PC-3 (cell line): ENCODE data around the gene PDZD7. TPM values are rescaled to one million over a fixed set of nuclear protein-coding genes. Genes with fewer than 3 reads are reported as not detected.
A peak's percentile ranks its signal among the peaks of the same experiment; 100 is the strongest.

Experiments
- ATAC-seq: fragments of 200-7000 bp; cut with Tn5 transposase; 2 replicates; pipeline ENCODE4 v1.9.1; 2020; ENCODE audit warnings: mild to moderate bottlenecking, moderate library complexity
- BruUV-seq: library from RNA; stranded (reverse); fragments of 400-500 nt; replicated peaks from 2 replicates; lab custom pipeline; 2021; lab: Mats Ljungman, UMichigan
- CTCF ChIA-PET: fragments of 300-600 bp; sonication (Branson Sonifier 250); formaldehyde crosslinking; loops from one replicate; lab custom pipeline; 2022; ENCODE audit warnings: antibody characterized with exemption; lab: Charles Lee
- POLR2A ChIA-PET: fragments of 300-600 bp; sonication (Branson Sonifier 250); formaldehyde crosslinking; loops from one replicate; lab custom pipeline; 2022; ENCODE audit warnings: antibody characterized with exemption; ENCODE audit not compliant: unreplicated experiment; lab: Charles Lee
- DNase-seq: peaks from one replicate; pipeline ENCODE4 v3.0.0-alpha.2; 2015
- H2AFZ ChIP-seq: fragments of 300-600 bp; sonication (generic); 2 replicates; pipeline ENCODE4 v1.6.0; 2016; ENCODE audit warnings: antibody characterized with exemption, low read length
- H3F3A ChIP-seq: fragments of 300-600 bp; sonication (generic); one replicate; pipeline ENCODE4 v1.6.0; 2017; ENCODE audit warnings: antibody characterized with exemption, low read length, control low read depth, mild to moderate bottlenecking; ENCODE audit not compliant: unreplicated experiment
- H3K27ac ChIP-seq: fragments of 300-600 bp; sonication (generic); 2 replicates; pipeline ENCODE4 v1.5.1; 2016; ENCODE audit warnings: mild to moderate bottlenecking, low read length
- H3K27me3 ChIP-seq: fragments of 300-600 bp; sonication (generic); 2 replicates; pipeline ENCODE4 v1.6.1; 2016; ENCODE audit warnings: low read length, mixed read lengths
- H3K36me3 ChIP-seq: fragments of 300-600 bp; sonication (generic); 2 replicates; pipeline ENCODE4 v1.6.1; 2016; ENCODE audit warnings: low read depth, mixed run types, low read length, mixed read lengths
- H3K4me1 ChIP-seq: fragments of 300-600 bp; sonication (generic); 2 replicates; pipeline ENCODE4 v1.5.1; 2016; ENCODE audit warnings: low read length; ENCODE audit not compliant: insufficient read depth
- H3K4me2 ChIP-seq: fragments of 300-600 bp; sonication (generic); 2 replicates; pipeline ENCODE4 v1.6.0; 2016; ENCODE audit warnings: low read length
- H3K4me3 ChIP-seq: fragments of 300-600 bp; sonication (generic); 2 replicates; pipeline ENCODE4 v1.5.1; 2016; ENCODE audit warnings: mild to moderate bottlenecking, low read length, mixed read lengths
- H3K79me2 ChIP-seq: fragments of 300-600 bp; sonication (generic); 2 replicates; pipeline ENCODE4 v1.6.1; 2017; ENCODE audit warnings: low read length, mixed read lengths
- H3K9ac ChIP-seq: fragments of 300-600 bp; sonication (generic); 2 replicates; pipeline ENCODE4 v1.6.0; 2016; ENCODE audit warnings: mild to moderate bottlenecking, low read length
- H3K9me2 ChIP-seq: fragments of 300-600 bp; sonication (generic); replicated peaks from 2 replicates; pipeline ENCODE4 v1.6.1; 2016; ENCODE audit warnings: mixed run types, low read length, mixed read lengths
- H3K9me3 ChIP-seq: fragments of 300-600 bp; sonication (generic); 2 replicates; pipeline ENCODE4 v1.6.1; 2016; ENCODE audit warnings: low read length, mixed read lengths
- H4K20me1 ChIP-seq: fragments of 300-600 bp; sonication (generic); 2 replicates; pipeline ENCODE4 v1.6.1; 2016; ENCODE audit warnings: low read length, mixed read lengths
- CTCF ChIP-seq: fragments of 300-600 bp; sonication (generic); conservative IDR thresholded peaks from 2 replicates; pipeline ENCODE4 v1.5.1; 2017; ENCODE audit warnings: antibody characterized with exemption, low read depth, mild to moderate bottlenecking, low read length
- EZH2 ChIP-seq: fragments of 300-600 bp; sonication (generic); IDR thresholded peaks from one replicate; pipeline ENCODE4 v1.6.1; 2017; ENCODE audit warnings: antibody characterized with exemption, mild to moderate bottlenecking, low read length; ENCODE audit not compliant: unreplicated experiment
- EZH2phosphoT487 ChIP-seq: fragments of 300-600 bp; sonication (generic); IDR thresholded peaks from 2 replicates; pipeline ENCODE4 v1.6.1; 2018; ENCODE audit warnings: mild to moderate bottlenecking, antibody characterized with exemption, low read length, borderline replicate concordance
- intact Hi-C: fragments of 100-400 bp; cut with micrococcal nuclease; formaldehyde crosslinking; loops from 2 replicates; pipeline ENCODE4 v1.9.0; 2023
- total RNA-seq: library from RNA; depleted of rRNA; stranded (reverse); fragments of >200 nt; gene quantifications from 2 replicates; pipeline ENCODE4 v1.2.3, GENCODE V29; 2014

Gene PDZD7
- total RNA-seq, 1 experiment from 2014 or later, result 2.8 TPM

- no peaks in the 10 kb centered on the region for H3K9me2 ChIP-seq
- no peak for TF ChIP-seq CTCF
- no peak for TF ChIP-seq EZH2
- no peak for TF ChIP-seq EZH2phosphoT487
- H3K27me3 ChIP-seq, result no peaks in the 10 kb centered on the region
- H3K4me1 ChIP-seq, result peaks cover 30% of the 10 kb centered on the region
- peak overlapping the region; percentile 86 for H2AFZ ChIP-seq
- intact Hi-C loops, result loop anchor here (1.0 to 2.0 kb wide), 2 partner anchors 14 to 26 kb away; no protein-coding TSS in a partner anchor
- H3K79me2 ChIP-seq, result peaks cover 21% of the 10 kb centered on the region
- POLR2A ChIA-PET, result interaction anchor here (0.6 kb wide), 1 partner anchor 24 kb away, joined by 4 read pairs; no protein-coding TSS in a partner anchor
- H3K9ac ChIP-seq, result peak overlapping the region; percentile 67
- H3K4me2 ChIP-seq, result peak overlapping the region; percentile 89
- peak overlapping the region; percentile 72 for H3K4me3 ChIP-seq
- no peaks in the 10 kb centered on the region for H4K20me1 ChIP-seq
- no peaks in the 10 kb centered on the region for H3K9me3 ChIP-seq
- CTCF ChIA-PET, result interaction anchor here (0.6 to 1.3 kb wide), 6 partner anchors 15 to 1049 kb away, joined by 3 to 6 read pairs (median 4); no protein-coding TSS in a partner anchor
- no peaks in the 10 kb centered on the region for H3F3A ChIP-seq
- ATAC-seq (peak; percentile 1), DNase-seq (no peak)
- peak overlapping the region; percentile 80 for H3K27ac ChIP-seq
- BruUV-seq, result no TSS peak
- no peaks in the 10 kb centered on the region for H3K36me3 ChIP-seq
Measured at GRCh38 chr10:101066896-101067355, 36.0 kb upstream of the PDZD7 start.

DNA sequence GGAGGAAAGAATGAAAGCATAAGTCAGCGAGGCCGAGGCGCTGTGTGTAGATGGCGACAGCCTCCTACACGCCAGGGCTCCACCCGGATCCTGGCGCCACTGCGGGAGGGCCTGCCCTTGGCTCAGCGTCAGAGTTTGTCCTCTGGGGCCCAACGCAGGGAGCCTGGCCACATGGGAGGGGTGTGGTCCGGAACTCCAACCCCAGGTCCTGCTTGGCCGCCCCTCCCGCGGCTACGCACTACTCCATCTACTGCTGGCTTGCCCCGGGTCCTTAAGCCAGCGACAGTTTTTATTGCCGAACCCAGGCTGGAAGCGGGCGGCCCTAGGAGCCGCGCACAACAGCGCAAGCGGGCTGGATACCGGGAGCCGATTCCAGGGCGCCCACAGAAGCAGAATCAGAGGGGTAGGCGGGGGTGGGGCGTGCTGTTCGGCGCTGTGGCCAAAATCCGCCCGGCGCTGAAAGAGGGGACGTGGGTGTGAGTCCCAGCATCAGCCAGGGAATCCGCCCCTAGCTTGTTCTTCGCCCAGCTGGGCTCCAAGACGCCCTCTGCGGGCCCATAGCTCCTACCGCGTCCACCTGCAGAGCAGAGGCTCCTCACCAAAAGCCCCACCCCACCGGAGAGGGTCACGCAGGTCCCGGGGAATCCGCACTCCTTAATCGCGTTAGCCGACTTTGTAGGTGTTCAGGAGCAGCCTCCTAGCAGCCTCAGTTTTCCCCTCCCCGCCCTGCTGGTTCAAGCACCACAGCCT lies 35.4 kb upstream of the PDZD7 start:
- Histone ChIP-seq H3K4me1 (peaks cover 34% of the 10 kb centered on the region), H3K9me2 (no peaks in the 10 kb centered on the region), H3K27me3 (no peaks in the 10 kb centered on the region), H2AFZ (peak overlapping the region; percentile 86), H3K27ac (peak overlapping the region; percentile 80), H3K4me3 (peak overlapping the region; percentile 72), H4K20me1 (no peaks in the 10 kb centered on the region), H3K4me2 (peak overlapping the region; percentile 89), H3F3A (no peaks in the 10 kb centered on the region), H3K79me2 (peaks cover 27% of the 10 kb centered on the region), H3K36me3 (no peaks in the 10 kb centered on the region), H3K9me3 (no peaks in the 10 kb centered on the region), H3K9ac (peak overlapping the region; percentile 67)
- TF ChIP-seq CTCF (peak; percentile 58), EZH2 (no peak), EZH2phosphoT487 (no peak)
- intact Hi-C loops, result loop anchor here (1.0 to 2.0 kb wide), 2 partner anchors 14 to 25 kb away; no protein-coding TSS in a partner anchor
- BruUV-seq, result no TSS peak
- CTCF ChIA-PET, result interaction anchor here (0.5 to 1.3 kb wide), 6 partner anchors 14 to 1049 kb away, joined by 3 to 6 read pairs (median 5); no protein-coding TSS in a partner anchor
- POLR2A ChIA-PET, result interaction anchor here (0.5 to 0.6 kb wide), 2 partner anchors 24 to 531 kb away, joined by 8 to 9 read pairs; partner anchors contain the start of gene HIF1AN
- ATAC-seq (peak; percentile 53), DNase-seq (peak; percentile 80)
